ENCODE data around the gene SPATA6. TPM values are rescaled to one million over a fixed set of nuclear protein-coding genes. Genes with fewer than 3 reads are reported as not detected.
"Not testable (repeated sequence)": the region's sequence is repeated elsewhere in the genome, so short reads cannot be mapped to it uniquely, and the experiment has no call there.

SPATA6 gene
- 8.7 and 10.5 TPM in 2 replicates for total RNA-seq (ENCODE audit: low replicate concordance)

GRCh38 chr1:48471691-48472576 is at the start of gene SPATA6:
Gene SPATA6 (minus strand): TSS chr1:48472204. CDS start chr1:48472008, 196 bp downstream.
- peak; percentile 93 for DNase-seq (ENCODE audit: low read depth)
- no peak for TF ChIP-seq CTCF (IDR thresholded peaks at IDR 0.05; ENCODE audit: insufficient read depth, low read length)
- peak within 1 kb of the TSS; percentile 76 for H3K4me3 ChIP-seq (ENCODE audit: low read depth, low read length)

- not testable (repeated sequence) for H3K4me3 ChIP-seq (ENCODE audit: low read depth, low read length); DNase-seq (ENCODE audit: low read depth)
Measured at GRCh38 chr1:48519896-48520295, 47.9 kb upstream of the SPATA6 start.

- DNase-seq (ENCODE audit: low read depth) = no peak
- no peak for TF ChIP-seq CTCF (IDR thresholded peaks at IDR 0.05; ENCODE audit: insufficient read depth, low read length)
- no peak overlapping the region for H3K4me3 ChIP-seq (ENCODE audit: low read depth, low read length)
Measured at GRCh38 chr1:48506870-48507269, 34.9 kb upstream of the SPATA6 start.

GRCh38 chr1:48500541-48501450 is 28.8 kb upstream of the SPATA6 start:
- H3K4me3 ChIP-seq (ENCODE audit: low read depth, low read length) = no peak overlapping the region
- TF ChIP-seq CTCF (IDR thresholded peaks at IDR 0.05; ENCODE audit: insufficient read depth, low read length) = no peak
- no peak for DNase-seq (ENCODE audit: low read depth)

- no peak for TF ChIP-seq CTCF (IDR thresholded peaks at IDR 0.05; ENCODE audit: insufficient read depth, low read length)
- no peak overlapping the region for H3K4me3 ChIP-seq (ENCODE audit: low read depth, low read length)
- DNase-seq (ENCODE audit: low read depth) = no peak
Measured at GRCh38 chr1:48499211-48499735, 27.3 kb upstream of the SPATA6 start.

- H3K4me3 ChIP-seq (ENCODE audit: low read depth, low read length) = no peak overlapping the region
- DNase-seq (ENCODE audit: low read depth) = peak; percentile 79
- peak; percentile 99 for TF ChIP-seq CTCF (IDR thresholded peaks at IDR 0.05; ENCODE audit: insufficient read depth, low read length)
Measured at GRCh38 chr1:48498096-48498791, 26.2 kb upstream of the SPATA6 start.
